Left hindlimb (tissue), 1 donor: ENCODE measurements around the gene FASN.

Experiments
- DNase-seq: peaks from one replicate; pipeline ENCODE4 v3.0.0-alpha.2; 2018

Gene FASN

DNA sequence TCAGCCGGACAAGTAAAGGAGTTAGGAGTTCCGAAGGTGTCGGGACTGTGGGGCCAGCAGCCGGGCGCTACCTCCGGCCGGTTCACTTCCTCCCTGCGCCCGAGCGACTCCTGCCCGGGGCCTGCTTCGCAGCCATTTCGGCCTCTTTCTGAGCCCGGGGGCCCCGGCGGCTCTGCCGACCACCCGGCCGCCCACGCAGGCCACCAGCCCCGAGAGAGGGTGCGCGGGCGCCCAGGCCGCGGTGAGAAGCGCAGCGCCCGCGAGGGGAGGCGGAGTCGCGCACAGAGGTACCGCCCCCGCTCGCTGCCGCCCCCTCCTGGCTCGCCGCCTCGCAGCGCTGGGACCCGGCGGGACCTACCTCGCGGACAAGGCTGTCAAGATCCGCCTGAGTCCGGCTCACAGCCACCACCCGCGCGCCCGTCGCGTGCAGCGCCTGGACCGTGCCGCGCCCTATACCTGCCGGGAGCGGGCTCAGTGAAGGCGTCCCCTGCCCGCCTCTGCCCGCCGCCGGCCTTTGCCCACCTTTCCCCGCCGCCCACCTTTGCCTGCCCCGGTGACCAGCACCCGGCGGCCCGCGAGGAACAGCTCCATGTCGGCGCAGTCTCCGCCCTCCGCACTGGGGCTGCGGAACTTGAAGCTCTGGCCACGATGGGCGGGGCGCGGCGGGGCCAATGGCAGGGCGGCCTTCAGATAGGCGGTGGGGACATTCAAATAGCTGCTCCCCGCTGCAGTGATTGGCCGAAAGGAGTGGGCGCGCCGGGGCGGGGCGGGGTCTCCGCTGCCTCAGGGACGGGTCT is 60.7 kb downstream of the FASN start, which contains the start of gene DCXR:
Gene DCXR (minus strand): TSS at position 606 of the 797 bp plus-strand sequence. CDS start 15 bp downstream, at position 591.
- DNase-seq, result peak; percentile 97

DNA sequence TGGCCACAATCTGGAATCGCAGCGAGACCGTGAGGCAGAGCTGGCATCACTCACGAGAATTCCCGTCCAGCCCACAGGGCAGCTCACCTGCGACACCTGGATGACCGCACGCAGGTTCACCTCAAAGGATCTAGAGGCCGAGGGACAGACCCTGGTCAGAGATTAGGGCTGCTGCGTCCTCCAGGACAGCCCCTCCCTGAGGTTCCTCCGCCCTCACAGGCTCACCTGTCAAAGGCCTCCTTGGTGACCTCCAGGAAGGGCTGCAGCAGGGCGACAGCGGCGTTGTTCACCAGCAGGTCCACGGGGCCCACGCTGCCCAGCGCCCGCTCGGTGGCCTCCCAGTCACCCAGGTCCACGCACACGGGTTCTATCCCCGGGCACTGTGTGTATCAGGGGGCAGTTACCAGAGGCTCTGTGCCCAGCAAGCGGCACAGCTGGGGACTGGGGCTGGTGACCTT is 61.4 kb downstream of the FASN start:
- no peak for DNase-seq

DNA sequence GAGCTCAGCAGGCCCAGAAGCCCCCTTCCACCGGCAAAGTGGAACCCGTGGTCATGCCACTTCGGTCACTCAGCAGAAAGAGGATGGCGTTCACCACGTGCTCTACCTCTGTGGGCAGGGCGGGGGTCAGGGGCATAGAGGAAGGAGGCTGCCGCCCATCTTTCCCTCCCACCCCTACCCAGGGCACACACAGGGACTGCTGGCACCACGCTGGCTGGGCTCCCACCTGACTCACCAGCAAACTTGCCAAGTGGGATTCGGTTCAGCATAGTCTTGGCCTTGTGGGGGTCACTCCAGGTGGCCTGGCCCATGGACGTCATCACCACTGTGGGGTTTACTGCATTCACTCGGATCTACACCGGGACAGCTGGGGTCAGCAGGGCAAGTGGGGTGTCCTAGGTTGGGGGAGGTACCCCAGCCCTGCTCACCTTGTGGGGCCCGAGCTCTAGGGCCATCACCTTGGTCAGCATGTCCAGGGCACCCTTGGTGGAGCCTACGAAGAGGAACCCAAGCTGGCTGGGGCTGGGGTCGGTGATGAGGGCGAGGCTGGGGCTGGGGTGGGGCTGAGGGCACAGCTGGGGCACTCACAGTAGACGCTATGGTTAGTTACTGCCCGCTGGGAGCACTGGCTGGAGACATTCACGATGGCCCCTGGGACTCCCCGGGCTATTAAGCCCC is 61.9 kb downstream of the FASN start:
- DNase-seq, result no peak

- no peak for DNase-seq
These were observed 62.5 kb downstream of the FASN start for GRCh38 chr17:82035488-82035887.

DNA sequence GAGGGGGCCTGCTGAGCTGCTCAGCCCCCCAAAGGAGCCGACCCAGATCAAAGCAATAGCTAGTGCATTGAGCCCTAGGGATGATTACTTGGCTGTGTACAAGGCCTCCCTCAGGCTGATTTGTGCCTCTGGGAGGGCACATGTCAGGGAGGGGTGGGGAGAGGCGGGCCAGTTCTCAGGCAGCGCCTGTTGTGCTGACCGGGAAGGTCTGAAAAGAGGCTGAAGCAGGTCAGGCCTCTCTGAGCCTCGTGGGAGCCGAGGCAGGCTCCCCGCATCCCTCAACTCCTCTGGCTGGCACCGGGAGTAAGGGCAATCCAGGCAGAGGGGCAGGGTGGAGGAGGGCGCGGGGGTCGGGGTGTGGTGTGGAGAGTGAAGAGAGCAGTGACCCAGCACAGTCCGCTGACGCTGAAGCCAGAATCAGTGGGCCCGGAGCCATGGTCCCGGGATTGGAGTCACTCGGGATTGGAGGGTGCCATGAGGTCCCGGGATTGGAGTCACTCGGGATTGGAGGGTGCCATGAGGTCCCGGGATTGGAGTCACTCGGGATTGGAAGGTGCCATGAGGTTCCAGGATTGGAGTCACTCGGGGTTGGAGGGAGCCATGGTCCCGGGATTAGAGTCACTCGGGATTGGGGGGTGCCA is 63.5 kb downstream of the FASN start:
- no peak for DNase-seq

- DNase-seq, result no peak
These were observed 64.5 kb downstream of the FASN start for GRCh38 chr17:82033359-82034085.

GRCh38 chr17:82031885-82032627 is 66.0 kb downstream of the FASN start:
- no peak for DNase-seq

- peak; percentile 69 for DNase-seq
These were observed 66.6 kb downstream of the FASN start, which contains the start of gene RAC3 for GRCh38 chr17:82031303-82031884. TSS of gene RAC3 (plus strand) at chr17:82031678. CDS start at chr17:82031762, 84 bp downstream.

- peak; percentile 86 for DNase-seq
These were observed 67.3 kb downstream of the FASN start for GRCh38 chr17:82030470-82031302.

- no peak for DNase-seq
These were observed 68.0 kb downstream of the FASN start for GRCh38 chr17:82029990-82030469.

DNA sequence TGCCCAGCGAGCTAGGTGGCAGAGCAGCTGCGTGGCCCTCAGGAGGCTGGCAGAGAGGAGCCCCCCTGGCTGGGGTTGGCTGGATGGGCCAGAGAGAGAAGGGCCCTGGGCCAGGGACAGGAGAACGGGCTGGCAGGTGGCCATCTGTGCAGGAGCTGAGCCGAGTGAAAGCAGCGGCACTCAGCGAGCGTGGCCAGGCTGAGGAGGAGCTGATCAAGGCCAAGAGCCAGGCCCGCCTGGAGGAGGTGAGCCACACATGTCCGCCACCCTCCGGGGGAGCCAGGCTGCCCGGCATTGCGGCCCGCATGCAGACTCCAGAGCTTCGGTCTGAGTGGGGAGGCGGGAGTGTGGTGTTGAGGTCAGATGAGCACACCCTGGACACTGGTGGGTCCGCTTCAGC is 68.6 kb downstream of the FASN start:
- no peak for DNase-seq

DNA sequence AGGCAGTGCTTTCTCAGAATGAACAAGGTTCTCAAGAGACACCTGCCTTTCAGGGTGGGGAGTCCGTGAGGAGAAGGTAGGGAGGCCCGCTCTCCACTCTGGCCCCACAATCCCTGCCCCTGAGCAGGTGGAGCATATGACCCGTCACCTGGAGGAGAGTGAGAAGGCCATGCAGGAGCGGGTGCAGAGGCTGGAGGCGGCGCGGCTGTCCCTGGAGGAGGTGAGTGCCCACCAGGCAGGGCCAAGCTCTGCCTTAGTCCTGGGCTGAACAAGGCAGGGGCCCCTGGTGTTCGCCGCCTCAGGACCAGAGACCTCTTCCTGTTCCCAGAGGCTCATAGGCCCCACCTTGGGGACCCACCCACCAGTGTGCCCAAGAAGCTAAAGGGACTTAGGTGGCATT is 69.1 kb downstream of the FASN start:
- no peak for DNase-seq
